GM12891 (cell line): ENCODE results near the gene PCTP.

ENCODE experiments used
- PAX5 ChIP-seq: IDR thresholded peaks from 2 replicates; pipeline ENCODE4 v1.6.1; 2011; ENCODE audit warnings: low read length, moderate library complexity, mild to moderate bottlenecking; ENCODE audit not compliant: insufficient read depth, severe bottlenecking
- POLR2A ChIP-seq: IDR thresholded peaks from 2 replicates; pipeline ENCODE4 v1.6.1; 2011; ENCODE audit warnings: low read depth, low read length, control low read depth
- POLR2AphosphoS5 ChIP-seq: IDR thresholded peaks from 2 replicates; pipeline ENCODE4 v1.6.1; 2011; ENCODE audit warnings: low read depth, low read length, control low read depth
- POU2F2 ChIP-seq: IDR thresholded peaks from 2 replicates; pipeline ENCODE4 v1.6.1; 2011; ENCODE audit warnings: low read depth, mild to moderate bottlenecking, control low read depth, low read length, moderate library complexity
- SPI1 ChIP-seq: IDR thresholded peaks from 2 replicates; pipeline ENCODE4 v1.6.1; 2011; ENCODE audit warnings: low read depth, low read length, control low read depth
- TAF1 ChIP-seq: IDR thresholded peaks from 2 replicates; pipeline ENCODE4 v1.6.1; 2011; ENCODE audit warnings: low read depth, low read length, control low read depth

DNA sequence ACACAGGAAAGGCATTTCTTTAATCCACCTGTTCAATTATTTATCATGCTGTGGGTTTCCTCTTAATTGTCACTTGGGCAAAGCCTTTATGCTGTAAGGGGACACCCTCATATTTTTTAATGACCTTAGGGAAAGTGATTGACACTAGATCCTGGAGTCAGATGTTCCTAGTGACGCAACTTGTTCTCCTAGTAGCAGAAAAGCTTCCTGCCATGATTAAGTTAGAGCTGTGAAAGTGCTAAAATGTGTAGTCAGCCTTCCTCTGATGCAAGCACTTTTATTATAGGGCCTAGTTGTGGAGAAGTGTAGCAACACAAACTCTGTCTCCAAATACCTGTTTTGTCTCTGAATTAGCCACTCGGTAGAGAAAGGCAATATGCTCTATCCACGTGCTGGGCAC lies 40.4 kb upstream of the PCTP start:
- TF ChIP-seq POLR2AphosphoS5 = no peak
- no peak for TF ChIP-seq POLR2A
- no peak for TF ChIP-seq SPI1
- no peak for TF ChIP-seq POU2F2
- no peak for TF ChIP-seq TAF1
- no peak for TF ChIP-seq PAX5
